GM21381 (cell line): ENCODE results near the gene ETS1.

Source experiments
- ATAC-seq: cut with Tn5 transposase; IDR thresholded peaks from one replicate; pipeline ENCODE4 v1.9.1; 2021; ENCODE audit warnings: mild to moderate bottlenecking, moderate library complexity; ENCODE audit not compliant: unreplicated experiment

ETS1 gene

GRCh38 chr11:128595221-128595620 lies 7.9 kb upstream of the ETS1 start:
- no peak for ATAC-seq

GRCh38 chr11:128594226-128594625 lies 6.9 kb upstream of the ETS1 start:
- no peak for ATAC-seq

- no peak for ATAC-seq
Observed at GRCh38 chr11:128593281-128593680, 5.9 kb upstream of the ETS1 start.

- no peak for ATAC-seq
Observed at GRCh38 chr11:128592454-128592853, 5.1 kb upstream of the ETS1 start.

- ATAC-seq, result no peak
Observed at GRCh38 chr11:128590587-128590986, 3.2 kb upstream of the ETS1 start.

- ATAC-seq, result no peak
Observed at GRCh38 chr11:128589998-128590397, 2.6 kb upstream of the ETS1 start.

GRCh38 chr11:128588093-128588492 lies 735 bp upstream of the ETS1 start:
- ATAC-seq, result no peak

- ATAC-seq, result no peak
Observed at GRCh38 chr11:128586689-128587088, 669 bp downstream of the ETS1 start.

GRCh38 chr11:128585498-128586238 lies 1.7 kb downstream of the ETS1 start:
- ATAC-seq, result no peak

GRCh38 chr11:128584253-128584652 lies 3.1 kb downstream of the ETS1 start:
- ATAC-seq, result no peak

- no peak for ATAC-seq
Observed at GRCh38 chr11:128582496-128583366, 4.6 kb downstream of the ETS1 start.

- ATAC-seq, result no peak
Observed at GRCh38 chr11:128581561-128582272, 5.6 kb downstream of the ETS1 start.

- no peak for ATAC-seq
Observed at GRCh38 chr11:128580612-128581011, 6.7 kb downstream of the ETS1 start.

GRCh38 chr11:128579798-128580504 lies 7.4 kb downstream of the ETS1 start:
- no peak for ATAC-seq

GRCh38 chr11:128576555-128576954 lies 10.8 kb downstream of the ETS1 start:
- no peak for ATAC-seq

- no peak for ATAC-seq
Observed at GRCh38 chr11:128575961-128576350, 11.4 kb downstream of the ETS1 start.

- ATAC-seq, result no peak
Observed at GRCh38 chr11:128575174-128575960, 12.0 kb downstream of the ETS1 start.

- ATAC-seq, result no peak
Observed at GRCh38 chr11:128574576-128575011, 12.8 kb downstream of the ETS1 start.

GRCh38 chr11:128573638-128574037 lies 13.7 kb downstream of the ETS1 start:
- no peak for ATAC-seq

- no peak for ATAC-seq
Observed at GRCh38 chr11:128572965-128573364, 14.4 kb downstream of the ETS1 start.
